Esophagus (tissue), 2 donors: Measurements from ENCODE around the gene DHRS11. TPM values are rescaled to one million over a fixed set of nuclear protein-coding genes. Genes with fewer than 3 reads are reported as not detected.

Experiments used
- H3K27ac ChIP-seq, 2 donors: one replicate each; pipeline ENCODE4 v1.5.1; 2013; ENCODE audit warnings: low read depth in 2 of 2, mild to moderate bottlenecking in 2 of 2, inconsistent platforms in 1 of 2, low read length in 1 of 2, moderate library complexity in 1 of 2
- H3K27me3 ChIP-seq, 2 donors: one replicate each; pipeline ENCODE4 v1.6.1; 2013; ENCODE audit warnings: low read length in 2 of 2, control low read depth in 1 of 2, mild to moderate bottlenecking in 1 of 2; ENCODE audit not compliant: insufficient read depth in 2 of 2, control insufficient read depth in 1 of 2
- H3K36me3 ChIP-seq, 2 donors: one replicate each; pipeline ENCODE4 v1.6.1; 2013; ENCODE audit warnings: low read length in 1 of 2; ENCODE audit not compliant: control insufficient read depth in 2 of 2, insufficient read depth in 2 of 2
- H3K4me1 ChIP-seq, 2 donors: one replicate each; pipeline ENCODE4 v1.6.1; 2013; ENCODE audit warnings: low read length in 1 of 2; ENCODE audit not compliant: control insufficient read depth in 2 of 2, insufficient read depth in 2 of 2
- H3K4me3 ChIP-seq, 2 donors: one replicate each; pipeline ENCODE4 v1.5.1; 2013; ENCODE audit warnings: low read length in 2 of 2, mild to moderate bottlenecking in 2 of 2, low read depth in 1 of 2, moderate library complexity in 1 of 2
- H3K9me3 ChIP-seq, 2 donors: one replicate each; pipeline ENCODE4 v1.6.1; 2013; ENCODE audit warnings: mild to moderate bottlenecking in 2 of 2, low read depth in 1 of 2, low read length in 1 of 2, moderate library complexity in 1 of 2; ENCODE audit not compliant: control insufficient read depth in 2 of 2, insufficient read depth in 1 of 2
- WGBS, 2 donors: extraction: QIAGEN DNeasy Blood & Tissue Kit; methylation state at CpG; one replicate each; pipeline ENCODE4 v1.1.7; 2013; 5-methylcytosine and 5-hydroxymethylcytosine counted together
- polyA plus RNA-seq, 2 donors: library from polyadenylated mRNA; stranded (reverse); fragments of 200-250 nt; gene quantifications; one replicate each; pipeline ENCODE4 v1.2.3, GENCODE V29; 2013
- donor health status: healthy with polysubstance abuse.
- donor health status: Bipolar disorder and iron deficiency.

DHRS11 gene, protein sequence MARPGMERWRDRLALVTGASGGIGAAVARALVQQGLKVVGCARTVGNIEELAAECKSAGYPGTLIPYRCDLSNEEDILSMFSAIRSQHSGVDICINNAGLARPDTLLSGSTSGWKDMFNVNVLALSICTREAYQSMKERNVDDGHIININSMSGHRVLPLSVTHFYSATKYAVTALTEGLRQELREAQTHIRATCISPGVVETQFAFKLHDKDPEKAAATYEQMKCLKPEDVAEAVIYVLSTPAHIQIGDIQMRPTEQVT
- polyA plus RNA-seq, result 10 to 100 TPM; 10.7 to 15.0 TPM

- Histone ChIP-seq H3K4me1 (peaks cover 2 to 14% of the 10 kb centered on the region in 2 donors), H3K9me3 (no peaks in the 10 kb centered on the region), H3K4me3 (peak within 1 kb of the TSS; percentile 87 to 93), H3K27ac (peak within 1 kb of the TSS; percentile 64 to 83), H3K27me3 (no peaks in the 10 kb centered on the region), H3K36me3 (peaks cover 6 to 11% of the 10 kb centered on the region in 2 donors)
- WGBS, 2 donors, result 1 to 2% methylated on average over 73 to 87 of the region's 87 CpGs
Measured at GRCh38 chr17:36591434-36592315, at the start of gene DHRS11. Gene DHRS11, plus strand, starts transcription at chr17:36591879. Its CDS starts 131 bp downstream, at chr17:36592010.

- WGBS, 2 donors, result 91 to 92% methylated on average over 15 of the region's 15 CpGs
- no peaks in the 10 kb centered on the region for H3K36me3 ChIP-seq
- H3K9me3 ChIP-seq, result no peaks in the 10 kb centered on the region
- no peak overlapping the region for H3K27ac ChIP-seq
- no peaks in the 10 kb centered on the region for H3K27me3 ChIP-seq
- H3K4me3 ChIP-seq, result no peak overlapping the region
- no peaks in the 10 kb centered on the region for H3K4me1 ChIP-seq
Measured at GRCh38 chr17:36542755-36543154, 48.9 kb upstream of the DHRS11 start.

DNA sequence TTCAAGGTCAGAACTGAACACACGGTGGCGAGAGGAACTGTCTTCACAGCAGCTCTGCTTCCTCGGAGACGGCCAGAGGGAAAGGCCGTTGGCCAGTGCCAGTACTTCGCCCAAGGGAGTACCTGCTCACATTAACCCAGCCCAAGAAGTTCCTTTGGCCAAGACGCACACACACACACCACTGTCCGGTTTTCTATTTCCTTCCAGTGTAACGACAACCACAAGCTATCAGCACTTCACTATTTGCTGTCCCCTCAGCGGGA lies 47.7 kb upstream of the DHRS11 start:
- Histone ChIP-seq H3K4me1 (no peaks in the 10 kb centered on the region), H3K27ac (peak overlapping the region; percentile 99), H3K9me3 (no peaks in the 10 kb centered on the region), H3K4me3 (peak overlapping the region; percentile 71 to 95), H3K27me3 (no peaks in the 10 kb centered on the region), H3K36me3 (no peaks in the 10 kb centered on the region)
- WGBS, 2 donors, result 1% methylated on average over 10 of the region's 10 CpGs

DNA sequence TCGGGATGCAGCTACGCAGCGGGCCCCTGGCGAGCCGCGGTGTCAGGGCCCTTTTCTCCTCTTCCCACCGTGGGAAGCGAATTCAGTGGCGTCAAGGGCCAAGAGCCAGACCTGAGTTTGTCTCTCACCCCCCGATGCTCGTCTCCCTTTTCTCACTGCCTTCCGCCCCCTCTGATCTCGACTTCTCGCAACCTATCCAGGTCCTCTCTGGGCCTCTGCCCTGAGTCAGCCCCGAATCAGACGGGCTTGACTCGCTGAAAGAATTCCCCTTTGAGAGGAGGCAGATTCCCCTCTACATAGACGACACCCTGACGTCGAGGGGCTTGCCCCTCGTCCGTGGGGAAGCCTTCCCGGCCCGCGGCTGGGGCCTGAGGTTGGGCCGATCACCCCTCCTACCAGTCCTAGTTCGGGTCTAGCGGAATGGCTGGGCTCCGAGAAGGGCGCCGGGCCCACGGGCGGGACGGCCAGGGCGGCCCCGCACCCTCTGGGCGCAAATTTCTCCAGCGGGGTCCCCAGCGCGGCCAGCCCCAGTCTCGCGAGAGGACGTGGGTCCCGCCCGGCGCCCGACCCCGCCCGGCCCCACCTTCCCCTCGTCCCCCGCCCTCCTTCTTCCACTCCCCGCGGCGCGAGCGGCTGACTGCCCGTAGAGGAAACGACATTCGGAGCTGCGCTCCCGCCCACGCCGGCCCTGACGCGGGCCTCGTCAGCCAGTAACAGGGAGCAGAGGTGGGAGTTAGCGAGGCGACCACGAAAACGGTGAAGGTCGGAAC lies 47.2 kb upstream of the DHRS11 start, which contains the start of gene GGNBP2:
GGNBP2 (plus strand) TSS at position 613 of the 770 bp plus-strand sequence. CDS start 806 bp downstream, outside the sequence.
- Histone ChIP-seq H3K4me1 (no peaks in the 10 kb centered on the region), H3K36me3 (no peaks in the 10 kb centered on the region), H3K27ac (peak within 1 kb of the TSS; percentile 99), H3K27me3 (no peaks in the 10 kb centered on the region), H3K4me3 (peak within 1 kb of the TSS; percentile 81 to 95), H3K9me3 (no peaks in the 10 kb centered on the region)
- 0 to 1% methylated on average over 56 to 71 of the region's 71 CpGs for WGBS, 2 donors

DNA sequence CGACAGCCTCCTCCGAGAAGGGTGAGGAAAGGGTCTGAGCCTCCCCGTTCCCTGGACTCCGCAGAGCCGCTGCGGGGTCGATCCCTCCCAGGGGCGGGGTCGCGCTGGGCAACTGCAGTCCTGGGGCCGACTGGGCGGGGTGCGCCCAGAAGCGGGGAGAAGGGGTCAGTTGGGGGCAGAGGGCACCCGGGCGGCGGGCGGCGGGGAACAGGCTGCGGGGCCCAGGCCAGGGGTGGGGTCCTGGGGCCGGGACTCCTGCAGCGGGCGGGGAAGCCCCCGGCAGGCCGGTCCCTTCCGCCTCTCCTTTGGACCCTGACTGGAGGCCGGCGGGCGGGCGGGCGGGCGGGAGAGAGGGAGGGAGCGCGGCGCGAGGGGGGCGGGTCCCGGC lies 46.6 kb upstream of the DHRS11 start:
- H3K27me3 ChIP-seq, result no peaks in the 10 kb centered on the region
- peak overlapping the region; percentile 99 for H3K27ac ChIP-seq
- 1 to 2% methylated on average over 10 to 37 of the region's 38 CpGs for WGBS, 2 donors
- H3K36me3 ChIP-seq, result no peaks in the 10 kb centered on the region
- peak overlapping the region; percentile 71 to 95 for H3K4me3 ChIP-seq
- H3K4me1 ChIP-seq, result no peaks in the 10 kb centered on the region
- no peaks in the 10 kb centered on the region for H3K9me3 ChIP-seq

- no peaks in the 10 kb centered on the region for H3K4me1 ChIP-seq
- no peaks in the 10 kb centered on the region for H3K9me3 ChIP-seq
- no peaks in the 10 kb centered on the region for H3K36me3 ChIP-seq
- peak overlapping the region; percentile 81 to 95 for H3K4me3 ChIP-seq
- WGBS, 2 donors, result 0 to 1% methylated on average over 44 to 60 of the region's 60 CpGs
- H3K27me3 ChIP-seq, result no peaks in the 10 kb centered on the region
- H3K27ac ChIP-seq, result peak overlapping the region; percentile 99
Measured at GRCh38 chr17:36545465-36546417, 45.9 kb upstream of the DHRS11 start.

- Histone ChIP-seq H3K9me3 (no peaks in the 10 kb centered on the region), H3K27ac (peak overlapping the region; percentile 99), H3K4me3 (peak overlapping the region in 1 of 2 donors; percentile 95), H3K4me1 (no peaks in the 10 kb centered on the region), H3K36me3 (no peaks in the 10 kb centered on the region), H3K27me3 (no peaks in the 10 kb centered on the region)
- 8 to 9% methylated on average over 7 of the region's 7 CpGs for WGBS, 2 donors
Measured at GRCh38 chr17:36546418-36547093, 45.1 kb upstream of the DHRS11 start.

GRCh38 chr17:36547776-36548175 lies 43.9 kb upstream of the DHRS11 start:
- no peak overlapping the region for H3K4me3 ChIP-seq
- no peaks in the 10 kb centered on the region for H3K36me3 ChIP-seq
- no peaks in the 10 kb centered on the region for H3K27me3 ChIP-seq
- H3K4me1 ChIP-seq, result no peaks in the 10 kb centered on the region
- no peak overlapping the region for H3K27ac ChIP-seq
- no peaks in the 10 kb centered on the region for H3K9me3 ChIP-seq
